Putamen (tissue), 1 donor: ENCODE results near the gene KCNMA1.

Experiments used
- DNase-seq: peaks from one replicate; pipeline ENCODE4 v3.0.0-alpha.2; 2016; ENCODE audit warnings: low spot score

Gene KCNMA1

GRCh38 chr10:76937181-76937600 is 700.4 kb downstream of the KCNMA1 start:
- no peak for DNase-seq

- DNase-seq, result no peak
Observed at GRCh38 chr10:76935941-76936613, 701.5 kb downstream of the KCNMA1 start.

- DNase-seq, result no peak
Observed at GRCh38 chr10:76928565-76928964, 709.0 kb downstream of the KCNMA1 start.

DNA sequence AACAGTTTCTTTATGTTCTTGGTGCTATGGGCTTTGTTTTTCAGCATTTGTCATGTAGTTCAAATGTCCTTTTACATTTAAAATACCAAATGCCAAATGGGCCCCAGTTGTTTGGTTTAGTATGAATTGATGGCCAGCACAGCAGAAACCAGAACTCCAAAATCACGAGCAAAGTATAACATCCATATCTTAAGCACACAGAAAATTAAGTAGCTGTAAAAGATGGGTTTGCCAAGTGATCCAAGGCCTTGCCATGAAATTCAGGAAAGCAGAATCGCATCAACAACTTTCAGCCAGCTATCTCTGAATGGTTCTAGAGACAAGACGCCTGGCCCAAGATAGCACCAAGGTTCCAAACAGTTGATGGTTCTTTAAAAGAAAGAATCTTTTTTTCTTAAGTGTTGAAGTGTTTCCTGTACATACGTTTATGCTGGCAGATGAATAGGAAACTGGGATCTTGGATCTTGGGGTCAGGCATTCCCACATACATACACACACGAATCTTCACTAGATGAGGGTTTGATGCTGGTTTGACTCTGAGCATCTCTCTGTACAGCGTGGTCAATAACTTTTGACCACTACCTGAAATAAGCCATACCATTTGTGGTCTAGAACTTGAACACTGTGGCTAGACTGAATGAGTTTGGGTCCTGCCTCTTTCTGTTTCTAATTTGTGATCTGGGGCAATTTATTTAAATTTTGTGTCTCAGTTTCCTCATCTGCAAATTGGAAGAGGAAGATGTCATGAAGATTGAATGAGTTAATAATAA is 711.8 kb downstream of the KCNMA1 start:
- DNase-seq, result no peak

- DNase-seq, result no peak
Observed at GRCh38 chr10:76922666-76923065, 714.9 kb downstream of the KCNMA1 start.

GRCh38 chr10:76921383-76922010 is 716.1 kb downstream of the KCNMA1 start:
- no peak for DNase-seq

GRCh38 chr10:76920581-76920980 is 717.0 kb downstream of the KCNMA1 start:
- DNase-seq, result no peak

DNA sequence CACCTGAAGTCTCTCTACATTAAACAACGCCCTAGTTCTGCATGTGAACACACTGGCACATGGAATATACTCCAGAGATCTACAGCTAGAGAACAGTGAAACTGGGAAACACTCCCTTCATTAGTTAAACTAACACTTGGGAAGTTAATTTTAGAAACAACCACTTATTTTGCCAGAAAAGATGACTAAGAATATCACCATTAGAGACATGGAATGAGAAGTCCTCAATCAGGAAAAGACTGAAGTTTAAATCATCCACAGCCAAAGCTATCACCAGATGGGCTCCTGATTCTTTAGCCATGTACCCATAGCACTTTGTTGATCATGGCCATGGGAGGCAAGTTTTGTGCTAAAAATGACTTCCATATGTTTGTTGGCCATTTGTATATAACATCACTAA is 719.5 kb downstream of the KCNMA1 start:
- no peak for DNase-seq

- DNase-seq, result no peak
Observed at GRCh38 chr10:76917071-76917470, 720.5 kb downstream of the KCNMA1 start.

DNA sequence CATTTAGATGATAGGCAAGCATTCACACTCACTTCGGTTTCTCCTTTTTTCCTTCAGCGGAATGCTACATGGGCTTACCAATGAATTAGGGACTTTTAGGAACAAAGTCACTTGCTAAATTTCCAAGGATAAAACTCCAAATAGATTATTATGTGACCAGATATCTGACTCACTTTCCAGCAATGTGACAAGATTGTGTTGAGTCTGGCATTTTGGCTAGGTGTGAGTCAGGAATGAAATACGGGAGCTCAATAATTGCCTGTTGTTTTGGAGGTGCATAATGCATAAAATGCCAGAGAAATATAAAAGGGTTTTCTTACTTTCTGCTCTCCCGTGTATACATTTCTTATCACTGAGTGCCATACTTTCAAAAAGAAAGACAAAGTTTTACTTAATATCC is 721.1 kb downstream of the KCNMA1 start:
- DNase-seq, result no peak

GRCh38 chr10:76915316-76915715 is 722.3 kb downstream of the KCNMA1 start:
- DNase-seq, result no peak

DNA sequence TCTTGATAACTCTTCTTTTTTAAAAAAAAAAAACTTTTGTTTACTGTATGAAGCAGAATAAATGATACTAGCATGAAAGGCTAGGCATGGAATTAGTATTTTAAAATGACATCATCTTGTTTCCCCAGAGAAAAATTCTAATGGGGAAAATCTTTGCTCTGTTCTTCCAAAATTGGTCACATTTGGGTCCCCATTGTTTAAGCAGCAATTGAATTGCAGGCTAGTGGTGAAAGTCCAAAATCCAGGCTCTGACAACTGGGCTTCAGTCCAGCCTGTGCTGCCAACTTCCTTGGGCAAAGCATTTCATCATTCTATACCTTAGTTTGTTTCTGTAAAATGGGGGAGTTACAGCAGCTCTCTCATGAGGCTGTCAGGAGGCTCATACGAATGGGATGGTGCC is 726.4 kb downstream of the KCNMA1 start:
- no peak for DNase-seq

GRCh38 chr10:76910184-76910962 is 727.2 kb downstream of the KCNMA1 start:
- peak; percentile 46 for DNase-seq

GRCh38 chr10:76906256-76906655 is 731.4 kb downstream of the KCNMA1 start:
- no peak for DNase-seq

GRCh38 chr10:76905251-76905650 is 732.4 kb downstream of the KCNMA1 start:
- DNase-seq, result no peak

DNA sequence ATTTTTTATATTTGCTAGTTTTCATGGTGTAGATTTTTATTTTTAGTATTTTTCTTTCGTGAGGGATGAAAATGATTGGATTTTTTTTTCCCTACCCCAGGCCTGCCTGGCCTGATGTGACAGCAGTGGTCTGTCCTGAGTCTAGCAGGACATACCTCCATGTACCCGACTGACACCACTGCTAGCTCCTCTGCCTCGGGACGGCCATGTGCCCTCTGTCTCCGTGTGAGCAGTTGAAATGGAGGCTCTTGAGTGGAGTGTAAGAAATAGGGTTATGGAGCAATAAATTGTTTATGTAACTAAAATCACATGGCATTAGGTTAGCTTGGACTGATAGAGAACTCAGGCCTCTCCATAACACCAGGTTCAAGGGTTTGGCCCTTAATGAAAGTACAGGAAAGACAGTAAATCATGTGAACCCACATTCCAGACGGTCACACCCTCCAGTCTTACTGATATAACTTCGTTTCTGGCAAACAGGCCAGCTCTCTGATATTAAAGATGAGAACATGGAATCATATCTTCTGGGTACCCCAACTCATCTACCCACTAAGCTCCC is 734.1 kb downstream of the KCNMA1 start:
- no peak for DNase-seq

- no peak for DNase-seq
Observed at GRCh38 chr10:76902949-76903348, 734.7 kb downstream of the KCNMA1 start.

GRCh38 chr10:76901701-76902100 is 735.9 kb downstream of the KCNMA1 start:
- no peak for DNase-seq

DNA sequence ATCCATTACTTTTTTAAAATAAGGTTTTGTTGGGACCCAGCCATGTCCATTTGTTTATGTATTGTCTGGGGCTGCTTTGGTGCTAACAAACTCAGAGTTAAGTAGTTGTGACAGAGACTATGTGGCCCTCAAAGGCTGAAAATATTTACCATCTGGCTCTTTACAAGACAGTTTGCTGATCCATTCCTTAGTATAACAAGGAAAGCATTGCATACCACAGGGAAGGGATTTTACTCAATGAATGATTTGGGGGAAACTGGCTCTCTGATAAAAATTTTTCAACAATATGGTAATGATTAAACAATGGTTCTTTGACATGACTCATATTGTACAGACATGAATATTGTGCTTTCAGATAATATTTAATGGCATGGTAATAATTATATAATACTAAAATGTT is 738.1 kb downstream of the KCNMA1 start:
- DNase-seq, result no peak

- DNase-seq, result no peak
Observed at GRCh38 chr10:76892766-76893479, 744.7 kb downstream of the KCNMA1 start.

DNA sequence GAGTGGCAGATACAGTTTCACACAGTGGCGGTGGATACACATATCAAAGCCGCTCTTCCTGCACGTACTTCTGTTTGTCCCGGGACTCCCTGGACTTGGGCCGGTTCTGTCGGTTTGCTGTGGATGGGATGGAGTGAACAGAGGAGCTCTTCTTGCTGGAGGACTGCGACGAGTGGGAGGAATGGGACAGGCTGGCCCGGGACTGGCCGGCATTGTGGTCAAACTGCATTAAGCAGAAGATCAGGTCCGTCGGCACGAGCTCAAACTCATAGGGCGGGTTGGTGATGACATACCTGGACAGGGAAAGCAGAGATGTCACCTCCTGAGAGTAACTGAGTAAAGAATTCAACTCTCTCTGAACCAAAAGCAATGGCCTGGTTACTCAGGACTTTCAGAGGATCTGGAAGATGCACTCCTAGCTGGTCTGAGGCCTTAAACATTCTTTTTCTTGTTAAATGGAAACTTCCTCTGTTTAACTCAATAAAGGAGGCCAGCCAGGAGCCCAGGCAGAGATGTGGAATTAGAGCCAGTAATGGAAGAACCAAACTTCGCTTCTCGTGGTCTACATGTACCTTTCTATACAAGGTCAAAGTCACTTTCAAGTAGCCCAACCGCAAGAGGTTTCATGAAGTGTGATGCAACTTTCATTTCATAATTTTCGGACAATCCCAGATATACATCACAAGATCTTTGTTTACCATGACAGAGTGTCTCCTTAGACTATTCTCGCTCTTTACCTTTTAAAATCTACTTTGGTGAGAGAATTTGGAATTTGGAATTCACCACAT is 750.2 kb downstream of the KCNMA1 start:
- DNase-seq, result no peak
